IMR-90 (cell line): Measurements from ENCODE around the gene MOV10. TPM values are rescaled to one million over a fixed set of nuclear protein-coding genes. Genes with fewer than 3 reads are reported as not detected.

ENCODE experiments used
- ATAC-seq: fragments of 200-7000 bp; cut with Tn5 transposase; 2 replicates; pipeline ENCODE4 v1.9.1; 2020; ENCODE audit warnings: low read depth, mild to moderate bottlenecking, moderate library complexity
- BruUV-seq: library from RNA; stranded (reverse); fragments of 400-500 nt; replicated peaks from 2 replicates; lab custom pipeline; 2021; lab: Mats Ljungman, UMichigan
- CTCF ChIA-PET: fragments of 300-600 bp; formaldehyde crosslinking; extraction: SDS; loops from one replicate; lab custom pipeline; 2021; ENCODE audit warnings: antibody characterized with exemption; lab: Yijun Ruan, JAX
- POLR2A ChIA-PET: fragments of 300-600 bp; sonication (Branson Sonifier 250); formaldehyde crosslinking; loops from one replicate; lab custom pipeline; 2022; ENCODE audit warnings: antibody characterized with exemption; ENCODE audit not compliant: unreplicated experiment; lab: Charles Lee
- DNase-seq: peaks from one replicate; pipeline ENCODE4 v3.0.0; 2013
- H2AFZ ChIP-seq: replicated peaks from 2 replicates; pipeline ENCODE3; 2013; ENCODE audit warnings: low read length, mild to moderate bottlenecking; ENCODE audit not compliant: poor library complexity
- H2AK5ac ChIP-seq: 2 replicates; pipeline ENCODE4 v1.6.1; 2013; ENCODE audit warnings: low read depth, low read length, inconsistent platforms
- H2AK9ac ChIP-seq: replicated peaks from 2 replicates; pipeline ENCODE3; 2013; ENCODE audit warnings: mild to moderate bottlenecking, low read depth, low read length, moderate library complexity; ENCODE audit not compliant: poor library complexity
- H2BK120ac ChIP-seq: 2 replicates; pipeline ENCODE4 v1.6.1; 2013; ENCODE audit warnings: low read depth, low read length, inconsistent platforms
- H2BK15ac ChIP-seq: 3 replicates; pipeline ENCODE4 v1.6.1; 2013; ENCODE audit warnings: low read depth, low read length, inconsistent platforms
- H2BK20ac ChIP-seq: 2 replicates; pipeline ENCODE4 v1.6.1; 2013; ENCODE audit warnings: low read depth, mild to moderate bottlenecking, inconsistent platforms, low read length, moderate library complexity
- H2BK5ac ChIP-seq: 2 replicates; pipeline ENCODE4 v1.6.1; 2013; ENCODE audit warnings: mild to moderate bottlenecking, low read depth, low read length, inconsistent platforms; ENCODE audit not compliant: poor library complexity, severe bottlenecking
- H3K14ac ChIP-seq: replicated peaks from 2 replicates; pipeline ENCODE4 v1.6.1; 2013; ENCODE audit warnings: low read depth, low read length, inconsistent platforms
- H3K18ac ChIP-seq: 2 replicates; pipeline ENCODE4 v1.6.1; 2013; ENCODE audit warnings: low read depth, low read length, control low read depth
- H3K23ac ChIP-seq: 2 replicates; pipeline ENCODE4 v1.6.1; 2013; ENCODE audit warnings: low read depth, low read length, inconsistent platforms
- H3K27ac ChIP-seq: 2 replicates; pipeline ENCODE4 v1.5.1; 2013; ENCODE audit warnings: mild to moderate bottlenecking, control low read depth, low read length; ENCODE audit not compliant: insufficient read depth
- H3K27me3 ChIP-seq: 2 replicates; pipeline ENCODE4 v1.6.1; 2013; ENCODE audit warnings: low read length; ENCODE audit not compliant: control insufficient read depth, insufficient read depth
- H3K36me3 ChIP-seq: 2 replicates; pipeline ENCODE4 v1.6.1; 2013; ENCODE audit warnings: low read length, mixed read lengths; ENCODE audit not compliant: control insufficient read depth, insufficient read depth
- H3K4ac ChIP-seq: 2 replicates; pipeline ENCODE4 v1.6.1; 2013; ENCODE audit warnings: low read depth, low read length, inconsistent platforms
- H3K4me1 ChIP-seq: 2 replicates; pipeline ENCODE4 v1.6.1; 2013; ENCODE audit warnings: low read length, mixed read lengths; ENCODE audit not compliant: control insufficient read depth, insufficient read depth
- H3K4me2 ChIP-seq: 2 replicates; pipeline ENCODE4 v1.6.1; 2013; ENCODE audit warnings: low read depth, mild to moderate bottlenecking, control low read depth, low read length, moderate library complexity
- H3K4me3 ChIP-seq: 2 replicates; pipeline ENCODE4 v1.5.1; 2013; ENCODE audit warnings: low read depth, mild to moderate bottlenecking, control low read depth, low read length, moderate library complexity; ENCODE audit not compliant: insufficient read depth
- H3K56ac ChIP-seq: 2 replicates; pipeline ENCODE4 v1.6.1; 2013; ENCODE audit warnings: low read length, inconsistent platforms; ENCODE audit not compliant: insufficient read depth; ENCODE audit errors: extremely low read depth
- H3K79me1 ChIP-seq, 2 experiments: 2 replicates each; pipeline ENCODE4 v1.6.1; 2013; ENCODE audit warnings: low read length in 2 of 2, inconsistent platforms in 1 of 2, low read depth in 1 of 2
- H3K9ac ChIP-seq: 2 replicates; pipeline ENCODE4 v1.6.1; 2013; ENCODE audit warnings: low read depth, low read length, control low read depth
- H3K9me1 ChIP-seq: 2 replicates; pipeline ENCODE4 v1.6.1; 2013; ENCODE audit warnings: low read length, inconsistent platforms; ENCODE audit not compliant: insufficient read depth
- H3K9me3 ChIP-seq: 2 replicates; pipeline ENCODE4 v1.6.1; 2013; ENCODE audit warnings: low read length; ENCODE audit not compliant: control insufficient read depth, insufficient read depth
- H4K20me1 ChIP-seq: 2 replicates; pipeline ENCODE4 v1.6.1; 2013; ENCODE audit warnings: low read length, inconsistent platforms; ENCODE audit not compliant: insufficient read depth
- H4K5ac ChIP-seq: 2 replicates; pipeline ENCODE4 v1.6.1; 2013; ENCODE audit warnings: mild to moderate bottlenecking, low read depth, low read length, control low read depth
- H4K8ac ChIP-seq, 2 experiments: 2 replicates each; pipeline ENCODE4 v1.6.1; 2013; ENCODE audit warnings: low read depth in 2 of 2, low read length in 2 of 2, control low read depth in 1 of 2, inconsistent platforms in 1 of 2
- H4K91ac ChIP-seq: 2 replicates; pipeline ENCODE4 v1.6.1; 2013; ENCODE audit warnings: low read depth, low read length, inconsistent platforms; ENCODE audit not compliant: insufficient read depth
- RCOR1 ChIP-seq: IDR thresholded peaks from 2 replicates; pipeline ENCODE4 v1.6.1; 2012; ENCODE audit warnings: mild to moderate bottlenecking, low read length, improper control_type of control experiment; ENCODE audit not compliant: insufficient replicate concordance
- WGBS, 2 experiments: methylation state at CpG; one replicate each; pipeline versions ENCODE4 v1.1.5 to v1.1.7; 2013; ENCODE audit warnings: missing lambda C conversion rate in 2 of 2; ENCODE audit not compliant: insufficient read length in 1 of 2; ENCODE audit errors: extremely low coverage in 2 of 2; 5-methylcytosine and 5-hydroxymethylcytosine counted together
- dilution Hi-C: fragments of 300-500 bp; cut with HindIII; formaldehyde crosslinking; loops from one replicate; pipeline ENCODE4 v1.14.3; 2018; ENCODE audit warnings: low sequenced_read_pairs; ENCODE audit not compliant: unreplicated experiment
- in situ Hi-C: fragments of 300-500 bp; cut with MboI; formaldehyde crosslinking; loops from 3 replicates; pipeline ENCODE4 v1.14.3; 2019; ENCODE audit warnings: low sequenced_read_pairs, inconsistent platforms, mixed read lengths
- intact Hi-C: fragments of 100-400 bp; cut with micrococcal nuclease; formaldehyde crosslinking; loops from 2 replicates; pipeline ENCODE4 v1.10.0; 2022
- polyA plus RNA-seq, 3 experiments: library from polyadenylated mRNA; depleted of rRNA; stranded (reverse); fragments of >200 nt; gene quantifications; 2 replicates each; pipeline ENCODE4 v1.2.3, GENCODE V29; 2012; ENCODE audit warnings: low replicate concordance in 1 of 3
- total RNA-seq: library from RNA; depleted of rRNA; stranded (reverse); fragments of >200 nt; gene quantifications from 2 replicates; pipeline ENCODE4 v1.2.3, GENCODE V29; 2012

Gene MOV10
- total and polyA plus RNA-seq, 2 of the 4 experiments (the other 2 are of a cell fraction): 36.7 to 103 TPM

DNA sequence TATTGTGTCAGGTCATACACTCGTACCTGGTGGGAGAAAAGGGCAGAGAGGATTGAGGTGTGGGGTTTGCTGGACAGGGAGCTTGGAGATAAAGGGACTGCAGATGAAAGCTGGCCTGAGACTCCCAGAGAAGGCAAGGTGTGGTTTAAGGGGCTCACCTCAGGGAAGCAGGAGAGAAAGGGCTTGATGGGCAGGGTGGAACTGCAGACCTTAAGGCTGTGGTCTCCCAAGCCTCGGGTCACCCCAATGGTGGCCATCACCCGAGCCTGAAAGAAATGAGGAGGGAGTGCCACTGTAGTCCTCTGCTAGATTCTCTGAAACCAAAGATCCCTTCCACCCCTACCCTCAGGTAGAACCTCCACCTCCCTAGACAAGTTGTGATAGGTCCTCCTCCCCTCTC lies 36.1 kb downstream of the MOV10 start:
- intact Hi-C loops: loop anchor here (10.0 kb wide), 1 partner anchor 244 kb away; the partner anchor contains the start of gene SLC16A1
- Histone ChIP-seq H2BK5ac (no peak overlapping the region), H2BK20ac (no peak overlapping the region), H2AK5ac (no peak overlapping the region; the same call in 1 of the 2 replicates), H3K18ac (no peak overlapping the region), H3K4me2 (no peak overlapping the region), H2AFZ (no peak overlapping the region), H4K20me1 (peaks cover 5% of the 10 kb centered on the region; the same call in 1 of the 2 replicates), H4K5ac (no peak overlapping the region), H2BK120ac (no peak overlapping the region), H3K27me3 (peaks cover 4% of the 10 kb centered on the region; the same call in 1 of the 2 replicates), H4K8ac (no peak overlapping the region), H3K9me1 (0 out of 2 replicates have a peak, but pooled peaks cover 3% of the 10 kb centered on the region), H2BK15ac (no peak overlapping the region), H3K36me3 (no peaks in the 10 kb centered on the region), H4K91ac (no peak overlapping the region), H3K14ac (no peak overlapping the region), H3K4ac (no peak overlapping the region; the same call in 1 of the 2 replicates), H2AK9ac (no peak overlapping the region), H3K56ac (no peak overlapping the region), H3K23ac (no peak overlapping the region), H3K9ac (no peak overlapping the region), H3K9me3 (no peaks in the 10 kb centered on the region), H3K79me1 (peaks cover 4 to 10% of the 10 kb centered on the region in 2 experiments; a peak in 3 of 4 replicates), H3K4me1 (peaks cover 6% of the 10 kb centered on the region), H3K27ac (no peak overlapping the region), H3K4me3 (no peak overlapping the region)
- CTCF ChIA-PET: interaction anchor here (1.1 kb wide), 1 partner anchor 94 kb away, joined by 3 read pairs; no protein-coding TSS in a partner anchor
- in situ Hi-C loops: loop anchor here (10.0 to 25.0 kb wide), 2 partner anchors 244 to 977 kb away; partner anchors contain the start of gene SLC16A1
- no peak for TF ChIP-seq RCOR1
- ATAC-seq (no peak), DNase-seq (no peak)
- POLR2A ChIA-PET: interaction anchor here (0.6 kb wide), 1 partner anchor 20 kb away, joined by 9 read pairs; no protein-coding TSS in a partner anchor
- BruUV-seq: no TSS peak
- dilution Hi-C loops: no loop called here
- 60% methylated on average over 1 of the region's 3 CpGs; no CpG with 5 or more reads in 1 of the 2 experiments for WGBS, 2 experiments
